Activated CD4-positive, alpha-beta T cell treated with anti-CD3 and anti-CD28 coated beads, Interleukin-2, amount 50 U/mL, for 24 hours (primary cell): Measurements from ENCODE around the gene PDCL3.

ENCODE experiments used
- DNase-seq, 2 donors: peaks; one replicate each; pipeline ENCODE4 v3.0.0-alpha.2; 2020; ENCODE audit warnings: low read depth in 1 of 2, low spot score in 1 of 2

Gene PDCL3

GRCh38 chr2:100562613-100563406 lies at the start of gene PDCL3:
Gene PDCL3 (plus strand): TSS chr2:100562993. CDS start chr2:100563068, 75 bp downstream.
- peak; percentile 91 to 92 for DNase-seq

GRCh38 chr2:100513650-100514049 lies 49.1 kb upstream of the PDCL3 start:
- DNase-seq = no peak

- no peak for DNase-seq
Observed at GRCh38 chr2:100517556-100517955, 45.2 kb upstream of the PDCL3 start.

- DNase-seq = no peak
Observed at GRCh38 chr2:100518801-100519200, 44.0 kb upstream of the PDCL3 start.

GRCh38 chr2:100520224-100520623 lies 42.6 kb upstream of the PDCL3 start:
- no peak for DNase-seq

- no peak for DNase-seq
Observed at GRCh38 chr2:100522430-100522829, 40.4 kb upstream of the PDCL3 start.

GRCh38 chr2:100524331-100524730 lies 38.5 kb upstream of the PDCL3 start:
- DNase-seq = no peak

- no peak for DNase-seq
Observed at GRCh38 chr2:100526868-100527267, 35.9 kb upstream of the PDCL3 start.

- no peak for DNase-seq
Observed at GRCh38 chr2:100527440-100528015, 35.3 kb upstream of the PDCL3 start.

GRCh38 chr2:100529176-100529575 lies 33.6 kb upstream of the PDCL3 start:
- DNase-seq = no peak

GRCh38 chr2:100529900-100530299 lies 32.9 kb upstream of the PDCL3 start:
- no peak for DNase-seq

- DNase-seq = no peak
Observed at GRCh38 chr2:100535855-100536254, 26.9 kb upstream of the PDCL3 start.

GRCh38 chr2:100537918-100538317 lies 24.9 kb upstream of the PDCL3 start:
- no peak for DNase-seq

- DNase-seq = no peak
Observed at GRCh38 chr2:100539221-100539620, 23.6 kb upstream of the PDCL3 start.

- no peak for DNase-seq
Observed at GRCh38 chr2:100541404-100541803, 21.4 kb upstream of the PDCL3 start.

- no peak for DNase-seq
Observed at GRCh38 chr2:100542418-100542817, 20.4 kb upstream of the PDCL3 start.

GRCh38 chr2:100544911-100545596 lies 17.7 kb upstream of the PDCL3 start:
- DNase-seq = no peak

- DNase-seq = no peak
Observed at GRCh38 chr2:100546469-100546868, 16.3 kb upstream of the PDCL3 start.

GRCh38 chr2:100548771-100549170 lies 14.0 kb upstream of the PDCL3 start:
- no peak for DNase-seq

GRCh38 chr2:100551303-100551702 lies 11.5 kb upstream of the PDCL3 start:
- no peak for DNase-seq

GRCh38 chr2:100554798-100555407 lies 7.9 kb upstream of the PDCL3 start:
- peak in 1 of 2 donors; percentile 12 for DNase-seq

- DNase-seq = no peak
Observed at GRCh38 chr2:100556746-100557145, 6.0 kb upstream of the PDCL3 start.
